Ascending aorta (tissue), 2 donors: Measurements from ENCODE around the gene F2RL2. TPM values are rescaled to one million over a fixed set of nuclear protein-coding genes. Genes with fewer than 3 reads are reported as not detected.

Experiments
- DNase-seq, 2 donors: peaks; one replicate each; pipeline ENCODE4 v3.0.0-alpha.2; 2019; ENCODE audit warnings: low spot score in 2 of 2
- H3K27ac ChIP-seq, 2 donors: fragments of 200-600 bp; sonication (generic); one replicate each; pipeline ENCODE4 v1.5.1; 2016 to 2017; ENCODE audit warnings: mild to moderate bottlenecking in 1 of 2
- H3K27me3 ChIP-seq: fragments of 200-600 bp; sonication (generic); one replicate; pipeline ENCODE4 v1.5.1; 2017
- H3K36me3 ChIP-seq, 2 donors: fragments of 200-600 bp; sonication (generic); one replicate each; pipeline ENCODE4 v1.5.1; 2016
- H3K4me1 ChIP-seq, 2 donors: fragments of 200-600 bp; sonication (generic); one replicate each; pipeline ENCODE4 v1.5.1; 2016 to 2017; ENCODE audit warnings: mild to moderate bottlenecking in 1 of 2
- H3K4me3 ChIP-seq, 2 donors: fragments of 200-600 bp; sonication (generic); one replicate each; pipeline ENCODE4 v1.5.1; 2016 to 2017; ENCODE audit warnings: mild to moderate bottlenecking in 1 of 2
- H3K9me3 ChIP-seq, 2 donors: fragments of 200-600 bp; sonication (generic); one replicate each; pipeline ENCODE4 v1.5.1; 2016
- intact Hi-C: fragments of 100-400 bp; cut with DNase I; formaldehyde crosslinking; loops from one replicate; pipeline ENCODE4 v1.15.1; 2023
- total RNA-seq: library from RNA; depleted of rRNA; stranded (reverse); fragments of >200 nt; gene quantifications from one replicate; pipeline ENCODE4 v1.1.0, GENCODE V29; 2016
- TF ChIP-seq, protein P1 (sequence below), 3 experiments: fragments of 200-600 bp in 2 of 3; fragments of 450-650 bp in 1 of 3; sonication (generic) in 2 of 3; IDR thresholded peaks; one replicate each; pipeline ENCODE4 v1.5.1; 2016 to 2019; ENCODE audit warnings: antibody characterized with exemption in 3 of 3, mild to moderate bottlenecking in 1 of 3, moderate library complexity in 1 of 3

Gene F2RL2
- total RNA-seq, 1 donor from 2014 or later = not detected

DNA sequence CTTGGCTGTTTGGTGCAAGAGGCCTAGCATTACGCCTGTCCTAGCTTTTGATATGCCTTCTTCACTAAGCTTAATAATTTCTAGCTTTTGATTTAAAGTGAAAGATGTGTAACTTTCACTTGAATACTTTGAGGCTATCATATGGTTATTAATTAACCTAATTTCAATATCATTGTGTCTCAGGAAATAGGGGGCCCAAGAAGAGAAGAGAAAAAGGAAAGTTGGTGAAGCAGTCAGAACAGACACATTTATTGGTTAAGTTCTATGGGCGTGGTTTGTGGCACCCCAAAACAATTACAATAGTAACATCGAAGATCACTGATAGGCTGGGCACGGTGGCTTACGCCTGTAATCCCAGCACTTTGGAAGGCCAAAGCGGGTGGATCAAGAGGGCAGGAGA, 40.9 kb upstream of the F2RL2 start:
- DNase-seq = no peak
- Histone ChIP-seq H3K4me3 (no peak overlapping the region), H3K27me3 (no peaks in the 10 kb centered on the region), H3K36me3 (no peaks in the 10 kb centered on the region), H3K4me1 (no peaks in the 10 kb centered on the region), H3K9me3 (no peaks in the 10 kb centered on the region), H3K27ac (no peak overlapping the region)
- intact Hi-C loops = no loop called here
- TF ChIP-seq, protein P1, sequence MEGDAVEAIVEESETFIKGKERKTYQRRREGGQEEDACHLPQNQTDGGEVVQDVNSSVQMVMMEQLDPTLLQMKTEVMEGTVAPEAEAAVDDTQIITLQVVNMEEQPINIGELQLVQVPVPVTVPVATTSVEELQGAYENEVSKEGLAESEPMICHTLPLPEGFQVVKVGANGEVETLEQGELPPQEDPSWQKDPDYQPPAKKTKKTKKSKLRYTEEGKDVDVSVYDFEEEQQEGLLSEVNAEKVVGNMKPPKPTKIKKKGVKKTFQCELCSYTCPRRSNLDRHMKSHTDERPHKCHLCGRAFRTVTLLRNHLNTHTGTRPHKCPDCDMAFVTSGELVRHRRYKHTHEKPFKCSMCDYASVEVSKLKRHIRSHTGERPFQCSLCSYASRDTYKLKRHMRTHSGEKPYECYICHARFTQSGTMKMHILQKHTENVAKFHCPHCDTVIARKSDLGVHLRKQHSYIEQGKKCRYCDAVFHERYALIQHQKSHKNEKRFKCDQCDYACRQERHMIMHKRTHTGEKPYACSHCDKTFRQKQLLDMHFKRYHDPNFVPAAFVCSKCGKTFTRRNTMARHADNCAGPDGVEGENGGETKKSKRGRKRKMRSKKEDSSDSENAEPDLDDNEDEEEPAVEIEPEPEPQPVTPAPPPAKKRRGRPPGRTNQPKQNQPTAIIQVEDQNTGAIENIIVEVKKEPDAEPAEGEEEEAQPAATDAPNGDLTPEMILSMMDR (IDR thresholded peaks at IDR 0.05) = no peak

DNA sequence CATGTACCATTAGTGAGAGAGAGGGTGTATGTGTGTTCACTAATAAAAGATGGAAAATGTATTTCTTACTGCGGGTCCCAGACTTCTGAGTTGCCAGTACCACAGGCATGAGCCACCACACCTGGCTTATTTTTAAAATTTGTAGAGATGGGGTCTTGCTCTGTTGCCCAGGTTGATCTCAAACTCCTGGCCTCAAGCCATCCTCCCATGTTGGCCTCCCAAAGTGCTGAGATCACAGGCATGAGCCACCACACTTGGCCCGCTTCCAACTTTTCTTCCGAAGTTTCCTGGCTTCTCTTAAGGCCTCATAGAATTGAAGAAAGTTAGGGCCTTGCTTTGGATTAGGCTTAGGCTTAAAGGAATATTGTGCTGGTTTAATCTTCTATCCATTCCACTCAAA, 40.4 kb upstream of the F2RL2 start:
- H3K4me3 ChIP-seq = no peak overlapping the region
- H3K27ac ChIP-seq = no peak overlapping the region
- no peaks in the 10 kb centered on the region for H3K9me3 ChIP-seq
- TF ChIP-seq, protein P1 (IDR thresholded peaks at IDR 0.05) = no peak
- intact Hi-C loops = no loop called here
- DNase-seq = no peak
- H3K4me1 ChIP-seq = no peaks in the 10 kb centered on the region
- H3K27me3 ChIP-seq = no peaks in the 10 kb centered on the region
- no peaks in the 10 kb centered on the region for H3K36me3 ChIP-seq

DNA sequence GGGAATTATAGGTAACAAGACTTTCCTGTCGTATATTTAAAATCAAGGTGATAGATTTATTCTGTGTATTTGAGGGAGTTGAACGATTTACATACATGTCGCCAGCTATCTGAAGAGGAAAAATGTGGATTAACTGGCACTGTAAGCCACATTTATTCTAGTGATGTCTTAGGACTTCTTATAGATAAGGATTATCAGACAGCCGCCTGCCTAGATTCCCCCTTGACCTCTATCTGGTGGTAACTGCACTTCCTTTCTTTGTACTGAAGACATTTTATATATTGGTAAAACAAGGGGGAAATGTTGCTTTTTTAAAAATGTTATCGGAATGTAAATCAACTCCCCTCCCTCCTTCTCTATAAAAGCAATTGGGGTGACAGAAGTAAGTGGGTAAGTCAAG, 39.3 kb upstream of the F2RL2 start:
- no peak for DNase-seq
- intact Hi-C loops = no loop called here
- Histone ChIP-seq H3K27ac (no peak overlapping the region), H3K4me3 (no peak overlapping the region), H3K9me3 (no peaks in the 10 kb centered on the region), H3K27me3 (no peaks in the 10 kb centered on the region), H3K4me1 (no peaks in the 10 kb centered on the region), H3K36me3 (no peaks in the 10 kb centered on the region)
- TF ChIP-seq, protein P1 (IDR thresholded peaks at IDR 0.05) = no peak

DNA sequence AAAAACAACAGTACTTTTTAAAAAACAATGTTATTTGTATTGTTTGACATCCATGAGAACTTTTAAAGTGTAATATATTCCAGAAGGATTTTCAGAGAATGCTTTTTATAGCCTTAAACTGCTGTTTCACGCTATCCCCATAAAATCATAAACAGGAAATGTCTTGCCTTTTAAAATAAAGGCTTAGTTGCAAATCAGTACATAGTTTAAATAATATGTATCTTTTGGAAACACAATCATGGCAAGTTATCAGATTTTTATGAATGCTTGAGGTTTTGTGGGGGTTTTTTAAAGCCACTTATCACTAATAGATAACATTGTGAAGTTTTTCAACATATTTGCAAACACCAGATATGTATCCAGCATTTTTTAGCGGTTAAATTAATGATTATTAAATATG, 37.2 kb upstream of the F2RL2 start:
- no peak overlapping the region for H3K27ac ChIP-seq
- intact Hi-C loops = no loop called here

DNA sequence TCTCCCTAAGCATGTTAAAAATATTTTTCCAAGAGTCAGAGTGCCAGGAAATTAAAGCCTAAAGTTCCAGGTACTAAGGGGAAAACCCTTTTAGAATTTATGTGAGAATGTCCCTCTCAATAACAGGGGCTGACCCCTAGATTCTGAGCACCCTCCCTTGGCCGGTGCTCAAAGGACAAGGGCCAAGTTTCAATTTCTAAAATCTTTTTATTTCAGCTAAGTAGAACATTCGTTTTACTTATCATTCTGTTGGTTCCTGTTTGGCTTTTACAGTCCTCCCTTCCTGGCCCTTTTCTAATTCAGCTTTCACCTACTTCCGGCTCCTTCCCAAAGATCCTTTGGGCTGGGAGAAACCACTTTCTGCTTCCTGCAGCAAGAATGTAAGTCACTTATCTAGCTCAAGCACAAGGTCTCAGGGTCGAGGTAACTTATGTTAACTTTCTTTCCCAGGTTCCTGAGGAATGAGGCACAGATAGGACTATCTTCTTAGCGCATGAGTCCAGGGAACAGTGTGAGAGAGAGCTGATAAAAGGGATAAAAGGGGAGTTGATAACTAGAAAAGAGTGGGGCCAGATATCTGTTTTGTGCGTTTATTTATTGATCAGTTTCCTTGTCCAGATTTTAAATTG, 34.6 kb upstream of the F2RL2 start:
- no peak for DNase-seq
- H3K9me3 ChIP-seq = no peaks in the 10 kb centered on the region
- no peaks in the 10 kb centered on the region for H3K27me3 ChIP-seq
- H3K36me3 ChIP-seq = no peaks in the 10 kb centered on the region
- intact Hi-C loops = no loop called here
- H3K4me3 ChIP-seq = no peak overlapping the region
- no peak overlapping the region for H3K27ac ChIP-seq
- TF ChIP-seq, protein P1 (IDR thresholded peaks at IDR 0.05) = no peak
- H3K4me1 ChIP-seq = no peaks in the 10 kb centered on the region

More for the DNA sequence above, 37.2 kb upstream of the F2RL2 start:
- no peaks in the 10 kb centered on the region for H3K27me3 ChIP-seq
- TF ChIP-seq, protein P1 (IDR thresholded peaks at IDR 0.05) = no peak
- no peaks in the 10 kb centered on the region for H3K9me3 ChIP-seq
- H3K36me3 ChIP-seq = no peaks in the 10 kb centered on the region
- H3K4me3 ChIP-seq = no peak overlapping the region
- H3K4me1 ChIP-seq = no peaks in the 10 kb centered on the region
- DNase-seq = no peak

DNA sequence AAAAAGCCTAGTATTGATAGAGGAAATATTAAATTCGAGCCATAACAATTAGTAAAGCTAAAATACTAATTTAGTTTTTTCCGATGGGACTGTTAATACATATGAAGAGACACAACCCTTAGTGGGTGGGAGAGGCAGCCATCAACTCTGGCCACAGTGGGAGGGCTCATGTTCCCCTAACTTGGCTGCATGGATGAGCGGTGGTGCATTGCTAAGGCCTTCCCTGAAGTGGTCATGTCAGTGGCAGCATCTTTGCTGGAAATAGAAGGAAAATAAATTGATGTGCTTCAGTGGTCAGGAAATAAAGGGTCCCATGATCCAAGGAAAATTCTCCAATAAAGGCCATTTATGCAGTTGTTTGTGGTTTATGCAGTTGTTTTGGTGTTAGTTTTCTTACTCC, 33.9 kb upstream of the F2RL2 start:
- intact Hi-C loops = no loop called here
- Histone ChIP-seq H3K36me3 (no peaks in the 10 kb centered on the region), H3K4me1 (no peaks in the 10 kb centered on the region), H3K9me3 (no peaks in the 10 kb centered on the region), H3K27me3 (no peaks in the 10 kb centered on the region), H3K4me3 (no peak overlapping the region), H3K27ac (no peak overlapping the region)
- no peak for DNase-seq
- TF ChIP-seq, protein P1 (IDR thresholded peaks at IDR 0.05) = no peak
